BJ (cell line): ENCODE measurements around the gene BRPF3. TPM values are rescaled to one million over a fixed set of nuclear protein-coding genes. Genes with fewer than 3 reads are reported as not detected.

Source experiments
- CTCF ChIA-PET: fragments of 350-600 bp; formaldehyde crosslinking; extraction: SDS; loops from one replicate; lab custom pipeline; 2021; ENCODE audit warnings: antibody characterized with exemption, inconsistent platforms; lab: Yijun Ruan, JAX
- POLR2A ChIA-PET: fragments of 300-600 bp; sonication (Branson Sonifier 250); formaldehyde crosslinking; extraction: SDS; loops from one replicate; lab custom pipeline; 2021; ENCODE audit warnings: antibody characterized with exemption; lab: Charles Lee
- DNase-seq: peaks from one replicate; pipeline ENCODE4 v3.0.0-alpha.2; 2011; ENCODE audit warnings: low read depth
- H3K27me3 ChIP-seq: 2 replicates; pipeline ENCODE4 v1.6.0; 2011; ENCODE audit warnings: low read length; ENCODE audit not compliant: control insufficient read depth, insufficient read depth
- H3K36me3 ChIP-seq: 2 replicates; pipeline ENCODE4 v1.5.1; 2011; ENCODE audit warnings: low read length; ENCODE audit not compliant: control insufficient read depth, insufficient read depth
- H3K4me3 ChIP-seq: 2 replicates; pipeline ENCODE4 v1.5.1; 2011; ENCODE audit warnings: low read depth, mild to moderate bottlenecking, control low read depth, low read length
- polyA plus RNA-seq: library from polyadenylated mRNA; depleted of rRNA; stranded (reverse); fragments of >200 nt; gene quantifications from 2 replicates; pipeline ENCODE4 v1.2.3, GENCODE V29; 2011
- TF ChIP-seq, protein P1 (sequence below): IDR thresholded peaks from 2 replicates; pipeline ENCODE4 v1.5.1; 2011; ENCODE audit warnings: low read depth, mild to moderate bottlenecking, control low read depth, inconsistent platforms, low read length, moderate library complexity; ENCODE audit not compliant: insufficient read depth

Gene BRPF3
- polyA plus RNA-seq, 1 experiment: 13.2 TPM

- no peak for DNase-seq
- Histone ChIP-seq H3K4me3 (no peak overlapping the region), H3K27me3 (peaks cover 21% of the 10 kb centered on the region), H3K36me3 (no peaks in the 10 kb centered on the region)
- ChIA-PET POLR2A (no interaction called here), CTCF (no interaction called here)
- TF ChIP-seq, protein P1, sequence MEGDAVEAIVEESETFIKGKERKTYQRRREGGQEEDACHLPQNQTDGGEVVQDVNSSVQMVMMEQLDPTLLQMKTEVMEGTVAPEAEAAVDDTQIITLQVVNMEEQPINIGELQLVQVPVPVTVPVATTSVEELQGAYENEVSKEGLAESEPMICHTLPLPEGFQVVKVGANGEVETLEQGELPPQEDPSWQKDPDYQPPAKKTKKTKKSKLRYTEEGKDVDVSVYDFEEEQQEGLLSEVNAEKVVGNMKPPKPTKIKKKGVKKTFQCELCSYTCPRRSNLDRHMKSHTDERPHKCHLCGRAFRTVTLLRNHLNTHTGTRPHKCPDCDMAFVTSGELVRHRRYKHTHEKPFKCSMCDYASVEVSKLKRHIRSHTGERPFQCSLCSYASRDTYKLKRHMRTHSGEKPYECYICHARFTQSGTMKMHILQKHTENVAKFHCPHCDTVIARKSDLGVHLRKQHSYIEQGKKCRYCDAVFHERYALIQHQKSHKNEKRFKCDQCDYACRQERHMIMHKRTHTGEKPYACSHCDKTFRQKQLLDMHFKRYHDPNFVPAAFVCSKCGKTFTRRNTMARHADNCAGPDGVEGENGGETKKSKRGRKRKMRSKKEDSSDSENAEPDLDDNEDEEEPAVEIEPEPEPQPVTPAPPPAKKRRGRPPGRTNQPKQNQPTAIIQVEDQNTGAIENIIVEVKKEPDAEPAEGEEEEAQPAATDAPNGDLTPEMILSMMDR: no peak
These were observed 76.5 kb downstream of the BRPF3 start for GRCh38 chr6:36273067-36273466.

DNA sequence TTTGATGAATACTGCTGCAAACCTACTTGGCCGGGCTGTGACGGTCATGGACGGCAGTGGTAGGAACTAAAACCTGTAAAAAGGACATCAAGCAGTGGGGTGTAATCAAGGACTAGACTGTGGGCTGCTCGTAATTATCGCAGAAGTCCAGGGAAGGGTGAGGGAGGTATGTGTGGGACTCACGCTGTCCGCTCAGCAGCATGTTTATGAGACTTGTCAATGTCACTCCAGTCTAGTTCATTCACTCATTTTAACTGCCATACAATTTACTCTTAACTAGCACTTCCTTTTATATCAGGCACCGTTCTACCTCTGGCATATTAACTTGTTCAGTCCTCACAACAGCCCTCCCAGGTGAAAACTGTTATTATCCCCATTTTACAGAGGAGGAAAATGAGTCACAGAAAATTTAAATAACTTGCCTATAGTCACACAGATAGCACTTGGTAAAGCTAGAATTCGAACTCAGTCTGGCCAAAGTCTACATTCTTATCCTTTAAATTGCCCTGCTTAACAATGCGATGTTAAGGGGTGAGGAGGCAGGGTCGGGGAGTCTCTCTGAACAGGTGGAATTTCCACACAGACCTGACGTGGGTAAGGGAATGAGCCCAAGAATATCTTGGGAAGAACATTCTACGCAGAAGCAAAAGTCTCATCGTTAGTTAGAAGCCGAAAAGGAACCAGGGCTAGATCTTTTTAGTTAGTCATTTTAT, 77.4 kb downstream of the BRPF3 start:
- no peak overlapping the region for H3K4me3 ChIP-seq
- H3K27me3 ChIP-seq: peaks cover 23% of the 10 kb centered on the region
- POLR2A ChIA-PET: no interaction called here
- H3K36me3 ChIP-seq: no peaks in the 10 kb centered on the region
- no peak for DNase-seq
- CTCF ChIA-PET: no interaction called here
- TF ChIP-seq, protein P1: no peak

DNA sequence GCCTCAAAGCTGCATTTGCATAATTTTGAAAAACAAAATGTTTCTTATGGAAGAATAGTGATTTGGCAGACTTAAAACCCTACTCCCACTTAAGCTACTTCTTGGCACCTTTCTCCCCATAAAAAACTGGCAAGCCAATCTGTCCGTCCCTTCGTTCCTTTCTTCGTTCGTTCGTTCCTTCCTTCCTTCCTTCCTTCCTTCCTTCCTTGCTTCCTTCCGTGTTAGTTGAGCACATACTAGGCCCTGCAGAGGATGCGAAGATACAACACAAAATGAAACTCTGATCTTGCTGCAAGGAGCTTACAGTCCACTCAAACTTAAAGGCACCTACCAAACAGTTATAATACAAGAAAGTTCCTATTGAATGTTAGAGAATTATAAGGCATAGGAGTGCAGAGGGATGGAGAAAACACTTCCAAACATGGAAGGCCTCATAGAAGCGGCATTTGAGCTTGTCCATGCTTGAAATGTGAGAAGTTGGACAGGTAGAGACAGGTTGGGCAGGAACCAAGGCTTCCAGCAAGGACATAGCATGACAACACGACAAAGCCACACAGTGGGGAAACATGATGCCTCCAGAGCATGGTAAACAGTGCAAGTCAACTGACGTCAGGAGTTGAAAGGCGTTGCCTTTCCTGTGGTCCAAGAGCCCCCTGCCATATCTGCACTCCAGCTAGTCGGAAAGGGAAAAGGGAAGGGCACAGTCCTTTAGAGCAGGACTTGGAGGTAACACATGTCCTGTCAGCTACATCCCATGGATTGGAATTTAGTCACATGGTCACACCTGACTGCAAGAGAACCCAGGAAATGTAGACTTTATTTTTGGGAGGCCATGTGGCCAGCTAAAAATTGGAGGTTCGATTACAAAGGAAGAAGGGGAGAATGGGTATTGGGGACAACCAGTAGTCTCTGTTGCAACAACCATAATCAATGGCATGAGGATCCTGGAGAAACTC, 80.3 kb downstream of the BRPF3 start:
- no peak for DNase-seq
- TF ChIP-seq, protein P1: no peak
- no peak overlapping the region for H3K4me3 ChIP-seq
- POLR2A ChIA-PET: no interaction called here
- peaks cover 29% of the 10 kb centered on the region for H3K27me3 ChIP-seq
- CTCF ChIA-PET: interaction anchor here (1.0 to 1.7 kb wide), 2 partner anchors 8 to 25 kb away, joined by 3 read pairs; no protein-coding TSS in a partner anchor
- no peaks in the 10 kb centered on the region for H3K36me3 ChIP-seq

GRCh38 chr6:36277946-36278470, 81.5 kb downstream of the BRPF3 start:
- Histone ChIP-seq H3K4me3 (no peak overlapping the region), H3K36me3 (no peaks in the 10 kb centered on the region), H3K27me3 (peaks cover 29% of the 10 kb centered on the region)
- ChIA-PET POLR2A (no interaction called here), CTCF (no interaction called here)
- DNase-seq: no peak
- TF ChIP-seq, protein P1: no peak

DNA sequence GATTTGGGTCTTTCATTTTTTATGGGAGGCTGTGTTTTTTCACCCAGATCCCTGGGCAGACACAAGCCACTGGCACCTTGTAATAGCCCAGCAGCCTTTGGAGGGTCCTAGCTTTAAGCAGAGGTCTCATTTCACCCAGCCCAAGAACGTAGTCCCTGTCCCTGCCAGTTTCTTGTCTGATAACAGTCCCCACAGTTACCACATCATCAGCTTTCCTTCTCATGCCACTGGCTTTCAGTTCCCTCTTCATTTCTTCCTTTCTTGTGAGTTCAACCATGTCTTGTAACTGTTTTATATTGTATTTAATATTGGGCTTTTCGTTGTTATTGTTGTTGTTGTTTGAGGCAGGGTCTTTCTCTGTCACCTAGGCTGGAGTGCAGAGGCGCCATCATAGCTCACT, 83.9 kb downstream of the BRPF3 start:
- Histone ChIP-seq H3K4me3 (no peak overlapping the region), H3K27me3 (peaks cover 34% of the 10 kb centered on the region), H3K36me3 (no peaks in the 10 kb centered on the region)
- ChIA-PET POLR2A (no interaction called here), CTCF (interaction anchor here (1.0 to 5.5 kb wide), 4 partner anchors 9 to 27 kb away, joined by 3 to 29 read pairs (median 4); no protein-coding TSS in a partner anchor)
- TF ChIP-seq, protein P1: no peak
- DNase-seq: no peak
